Activated CD4-positive, alpha-beta T cell treated with anti-CD3 and anti-CD28 coated beads, Interleukin-2, Interleukin-4, amounts not matched to agents 100 ng/mL and 50 ng/mL, durations not matched to agents 16 hours and 8 hours (primary cell): ENCODE results near the gene SLC35A3.

Experiments
- DNase-seq: peaks from one replicate; pipeline ENCODE4 v3.0.0-alpha.2; 2020; ENCODE audit warnings: low spot score

The SLC35A3 gene

GRCh38 chr1:100077531-100077930 is 107.7 kb downstream of the SLC35A3 start:
- no peak for DNase-seq

GRCh38 chr1:100080331-100080730 is 110.5 kb downstream of the SLC35A3 start:
- DNase-seq = no peak
